GDM1 (cell line): ENCODE data around the gene ZNF611.
A peak's percentile ranks its signal among the peaks of the same experiment; 100 is the strongest.
"Not testable (repeated sequence)": the region's sequence is repeated elsewhere in the genome, so short reads cannot be mapped to it uniquely, and the experiment has no call there.

Experiments
- DNase-seq: peaks from one replicate; lab custom pipeline; 2025; lab: John Stamatoyannopoulos, UW

ZNF611 gene

DNA sequence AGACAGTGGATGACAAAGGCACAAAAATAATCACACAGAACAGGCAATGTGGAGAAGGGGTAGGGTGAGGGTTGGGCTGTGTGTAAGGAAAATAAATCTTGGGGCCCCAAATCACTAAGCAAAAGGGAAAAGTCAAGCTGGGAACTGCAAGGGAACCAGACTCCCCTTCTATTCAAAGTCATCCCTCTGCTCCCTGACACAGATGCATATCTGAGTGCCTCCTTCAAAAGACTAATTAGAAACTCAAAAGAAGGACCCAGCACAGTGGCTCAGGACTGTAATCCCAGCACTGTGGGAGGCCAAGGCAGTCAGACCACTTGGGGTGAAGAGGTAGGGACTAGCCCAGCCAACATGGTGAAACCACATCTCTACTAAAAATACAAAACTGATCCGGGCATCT lies 18.3 kb downstream of the ZNF611 start:
- no peak for DNase-seq

DNA sequence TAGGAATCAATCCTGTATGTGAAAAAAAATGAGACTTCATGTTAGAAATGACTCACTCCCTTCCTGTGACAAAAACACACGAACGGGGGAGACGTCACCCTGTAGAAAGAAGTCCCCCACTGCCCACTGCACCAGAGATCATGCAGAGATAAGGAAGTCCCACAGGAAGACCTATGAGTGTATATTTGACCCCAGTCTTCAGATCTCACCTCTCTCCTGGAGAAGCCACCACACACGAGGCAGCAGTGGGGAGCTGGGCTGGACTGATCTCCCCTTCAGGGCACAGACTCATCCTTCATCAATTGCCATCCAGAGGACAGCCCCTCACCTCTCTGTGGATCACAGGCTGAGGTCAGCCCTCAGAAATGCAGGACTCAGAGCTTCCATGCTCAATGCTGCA lies 18.9 kb downstream of the ZNF611 start:
- not testable (repeated sequence) for DNase-seq

- not testable (repeated sequence) for DNase-seq
These were observed 19.5 kb downstream of the ZNF611 start for GRCh38 chr19:52715330-52715729.

GRCh38 chr19:52713051-52713450 lies 21.8 kb downstream of the ZNF611 start:
- DNase-seq = not testable (repeated sequence)

DNA sequence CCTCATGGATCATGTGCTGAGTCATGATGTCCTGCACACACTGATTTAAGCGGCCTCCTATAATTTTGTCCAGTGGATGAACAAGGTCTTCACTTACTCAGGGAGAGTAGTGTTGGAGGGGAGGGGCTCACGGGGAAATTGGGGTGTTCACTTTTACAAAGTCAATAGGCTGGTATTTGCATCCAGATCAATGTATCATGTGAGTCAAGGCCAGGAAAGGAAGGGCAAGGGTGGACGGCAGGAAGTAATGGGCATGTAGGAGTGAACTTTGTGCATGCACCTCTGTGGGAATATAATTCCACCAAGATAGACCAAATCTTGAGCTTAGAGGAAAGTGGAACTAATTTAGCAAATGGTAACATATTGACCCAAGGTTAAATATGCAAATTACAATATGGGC lies 23.2 kb downstream of the ZNF611 start:
- DNase-seq = not testable (repeated sequence)

DNA sequence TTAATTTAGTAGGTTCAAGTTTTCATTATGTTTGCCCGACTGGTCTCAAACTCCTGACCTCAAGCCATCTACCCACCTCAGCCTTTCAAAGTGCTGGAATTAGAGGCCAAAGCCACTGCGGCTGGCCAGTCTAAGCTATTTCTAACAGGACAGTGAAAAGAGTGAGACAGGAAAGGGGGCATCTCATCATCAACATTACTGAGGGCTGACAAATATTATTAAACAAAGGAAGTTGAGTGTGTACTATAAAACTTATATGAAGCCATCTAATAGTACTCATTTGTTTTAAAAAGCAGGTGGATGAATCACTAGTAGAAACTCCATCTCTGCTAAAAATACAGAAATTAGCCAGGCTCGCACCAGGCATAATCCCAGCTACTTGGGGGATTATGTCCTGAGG lies 24.3 kb downstream of the ZNF611 start:
- DNase-seq = no peak

- not testable (repeated sequence) for DNase-seq
These were observed 29.2 kb downstream of the ZNF611 start for GRCh38 chr19:52705615-52706014.

GRCh38 chr19:52703917-52704316 lies 30.9 kb downstream of the ZNF611 start:
- DNase-seq = no peak

- no peak for DNase-seq
These were observed 34.2 kb downstream of the ZNF611 start for GRCh38 chr19:52700673-52701072.

GRCh38 chr19:52699555-52699954 lies 35.3 kb downstream of the ZNF611 start:
- DNase-seq = not testable (repeated sequence)

DNA sequence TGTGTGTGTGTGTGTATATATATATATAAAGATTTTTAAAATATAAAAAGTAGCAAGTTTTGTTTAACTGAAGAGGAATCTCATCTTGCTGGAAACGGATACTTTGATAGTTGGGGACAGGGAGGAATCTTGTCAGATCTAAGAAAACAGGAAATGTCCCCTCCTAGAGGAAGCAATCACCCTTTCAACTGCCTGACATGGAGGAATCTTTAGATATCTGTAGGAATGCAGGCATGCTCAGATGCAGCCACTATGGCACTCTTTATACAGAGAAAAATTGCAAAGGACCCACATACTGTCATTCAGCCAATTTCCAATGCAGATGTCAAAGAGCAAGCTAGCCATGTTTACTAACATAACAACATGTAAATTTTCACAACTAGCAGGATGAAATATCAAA lies 38.8 kb downstream of the ZNF611 start:
- no peak for DNase-seq

- no peak for DNase-seq
These were observed 39.9 kb downstream of the ZNF611 start for GRCh38 chr19:52694921-52695320.

DNA sequence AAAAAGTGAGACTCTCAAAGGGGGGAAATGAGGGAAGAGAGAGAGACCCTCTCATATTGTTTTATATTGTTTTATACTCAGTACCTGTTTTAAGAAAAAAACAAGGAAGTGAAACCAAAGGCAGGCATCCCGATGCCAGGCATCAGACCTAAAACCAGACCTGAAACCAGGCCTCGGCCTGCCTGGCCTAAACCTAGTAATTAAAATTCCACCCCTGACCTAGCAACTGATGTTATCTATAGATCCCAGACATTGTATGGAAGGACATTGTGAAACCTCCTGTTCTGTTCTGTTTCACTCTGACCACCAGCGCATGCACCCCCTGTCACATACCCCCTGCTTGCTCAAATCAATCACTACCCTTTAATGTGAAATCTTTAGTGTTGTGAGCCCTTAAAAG lies 40.6 kb downstream of the ZNF611 start:
- not testable (repeated sequence) for DNase-seq

DNA sequence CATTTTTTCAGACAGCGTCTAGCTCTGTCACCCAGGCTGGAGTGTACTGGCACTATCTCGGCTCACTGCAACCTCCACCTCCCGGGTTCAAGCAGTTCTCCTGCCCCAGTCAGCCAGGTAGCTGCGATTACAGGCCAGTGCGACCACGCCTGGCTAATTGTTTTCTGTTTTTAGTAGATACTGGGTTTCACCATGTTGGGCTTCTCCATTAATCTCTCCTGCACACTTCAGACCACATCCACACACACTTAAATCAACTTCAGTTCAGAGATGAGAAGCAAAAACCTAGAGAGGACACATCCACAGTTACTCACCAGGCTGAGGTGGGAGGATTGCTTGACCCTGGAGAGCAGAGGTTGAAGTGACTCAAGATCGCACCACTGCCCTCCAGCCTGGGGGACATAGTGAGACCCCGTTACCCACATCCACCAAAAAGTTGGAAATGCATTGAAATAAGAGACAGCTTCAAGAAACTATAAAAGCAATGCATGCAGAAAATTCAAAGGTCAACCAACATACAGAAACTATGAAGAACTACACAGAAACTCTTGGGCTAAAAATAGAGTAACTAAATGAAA lies 42.3 kb downstream of the ZNF611 start:
- DNase-seq = no peak

GRCh38 chr19:52691737-52692136 lies 43.1 kb downstream of the ZNF611 start:
- DNase-seq = no peak

DNA sequence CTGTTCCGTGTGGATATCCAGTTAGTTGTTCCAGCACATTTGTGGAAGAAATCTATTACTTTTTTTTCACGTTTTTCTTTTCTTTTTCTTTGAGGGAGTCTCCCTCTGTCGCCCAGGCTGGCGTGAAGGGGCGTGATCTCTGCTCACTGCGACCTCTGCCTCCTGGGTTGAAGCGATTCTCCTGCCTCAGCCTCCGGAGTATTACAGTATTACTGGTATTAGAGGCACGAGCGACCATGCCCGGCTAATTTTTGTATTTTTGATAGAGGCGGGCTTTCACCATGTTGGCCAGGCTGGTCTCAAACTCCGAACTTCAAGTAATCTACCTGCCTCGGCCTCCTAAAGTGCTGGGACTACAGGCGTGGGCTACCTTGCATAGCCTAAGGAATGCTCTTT lies 43.6 kb downstream of the ZNF611 start:
- DNase-seq = no peak

DNA sequence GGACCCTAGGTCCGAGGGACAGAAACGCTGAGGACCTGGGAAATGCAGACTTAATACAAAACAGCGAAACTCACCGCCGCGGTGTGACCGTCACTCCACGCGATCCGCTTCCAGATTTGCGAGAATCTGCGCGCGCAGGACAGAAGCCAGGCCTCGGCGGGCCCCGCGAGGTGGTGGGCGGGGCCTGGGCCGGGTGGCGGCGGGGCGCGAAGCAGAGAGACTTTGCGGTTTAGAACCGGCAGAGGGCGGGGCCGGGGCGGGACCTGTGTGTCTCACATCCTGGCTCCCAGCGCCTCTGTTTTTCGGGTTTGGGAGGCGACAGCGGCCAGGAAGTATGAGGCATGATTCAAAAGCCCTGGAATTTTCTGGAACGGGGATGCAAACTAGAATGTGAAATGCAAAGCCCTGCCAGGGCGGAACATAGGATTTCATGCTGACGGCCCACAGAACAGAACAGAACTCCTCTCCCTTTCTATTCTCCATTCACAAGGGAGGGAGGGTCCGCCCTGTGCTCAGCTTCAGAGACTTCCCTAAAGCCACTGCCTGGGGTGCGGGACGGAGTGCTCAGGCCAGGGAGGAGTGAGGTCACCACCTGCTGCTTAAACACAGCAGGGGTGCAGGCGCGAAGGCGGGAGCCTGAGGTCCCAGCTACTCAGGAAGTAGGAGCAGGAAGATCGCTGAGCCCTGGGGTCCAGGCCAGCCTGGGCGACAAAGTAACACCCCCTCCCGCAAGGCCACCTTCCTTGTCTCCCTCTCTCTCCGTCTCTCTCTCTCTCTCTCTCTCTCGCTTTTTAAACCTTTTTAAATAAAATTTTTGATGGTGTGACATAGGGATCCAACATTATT lies 44.3 kb downstream of the ZNF611 start:
- peak; percentile 83 for DNase-seq

DNA sequence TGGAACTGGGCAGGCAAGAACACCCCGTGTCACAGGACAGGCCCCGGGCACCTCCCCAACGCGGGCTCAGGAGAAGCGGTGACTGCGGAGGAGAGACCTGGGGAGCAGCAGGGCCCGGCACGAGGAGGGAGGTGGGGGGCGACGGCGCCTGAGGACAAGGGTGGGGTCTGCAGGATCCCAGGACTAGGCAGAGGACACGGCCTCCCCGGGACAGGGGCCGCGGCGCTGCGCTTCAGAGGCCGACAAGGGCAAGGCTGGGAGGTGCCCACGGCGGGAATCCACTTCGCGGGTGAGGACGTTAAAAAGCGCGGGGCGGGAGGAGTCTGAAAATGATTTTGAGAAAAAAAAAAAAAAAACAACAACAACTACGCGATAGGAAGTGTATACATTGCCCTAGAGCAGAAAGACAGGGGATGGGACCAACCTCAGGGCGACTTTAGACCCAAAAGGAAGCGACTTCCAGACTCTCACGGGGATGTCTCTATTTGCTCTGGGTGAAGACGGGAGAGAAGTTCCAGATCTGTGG lies 44.9 kb downstream of the ZNF611 start:
- no peak for DNase-seq

DNA sequence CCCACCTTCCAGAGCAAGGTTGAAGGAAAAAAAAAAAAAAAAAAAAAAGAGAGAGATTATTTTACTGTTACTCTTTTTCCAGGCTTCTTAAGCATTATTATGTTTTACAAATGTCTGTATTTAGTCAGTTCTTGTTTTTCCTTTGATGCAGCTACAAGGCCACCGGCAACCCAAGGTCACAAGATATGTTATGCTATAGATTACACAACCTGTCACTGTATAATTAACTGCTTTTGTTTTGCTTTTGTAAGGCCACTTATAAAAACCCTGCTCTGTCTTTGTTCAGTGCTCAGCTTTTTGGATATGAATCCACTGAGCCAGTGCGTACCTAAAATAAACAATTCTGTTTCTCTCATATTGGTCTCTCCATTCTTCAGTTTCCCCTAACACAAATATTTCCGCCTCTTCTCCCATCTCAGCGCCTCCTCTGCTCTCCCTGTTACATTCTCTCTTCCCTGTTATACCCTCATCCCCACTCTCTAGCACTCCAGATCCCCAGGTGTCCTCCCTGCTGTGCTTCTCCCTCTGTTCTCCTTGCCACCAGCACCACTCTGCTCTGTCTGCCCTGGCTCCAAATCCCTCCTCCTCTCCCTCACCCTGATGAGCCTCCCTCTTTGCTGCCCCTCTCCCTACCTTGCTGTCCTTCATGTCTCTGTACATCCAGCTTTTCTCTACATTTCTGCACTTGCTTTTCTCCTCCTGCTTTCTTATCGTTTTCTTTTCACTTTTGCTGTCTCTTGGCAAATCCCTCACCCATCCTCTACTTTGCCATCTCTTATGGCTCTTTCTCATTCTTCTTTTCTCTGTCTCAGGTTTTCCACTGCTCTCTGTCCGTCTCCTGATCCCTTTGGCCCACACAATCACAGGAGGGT lies 45.7 kb downstream of the ZNF611 start:
- DNase-seq = not testable (repeated sequence)

DNA sequence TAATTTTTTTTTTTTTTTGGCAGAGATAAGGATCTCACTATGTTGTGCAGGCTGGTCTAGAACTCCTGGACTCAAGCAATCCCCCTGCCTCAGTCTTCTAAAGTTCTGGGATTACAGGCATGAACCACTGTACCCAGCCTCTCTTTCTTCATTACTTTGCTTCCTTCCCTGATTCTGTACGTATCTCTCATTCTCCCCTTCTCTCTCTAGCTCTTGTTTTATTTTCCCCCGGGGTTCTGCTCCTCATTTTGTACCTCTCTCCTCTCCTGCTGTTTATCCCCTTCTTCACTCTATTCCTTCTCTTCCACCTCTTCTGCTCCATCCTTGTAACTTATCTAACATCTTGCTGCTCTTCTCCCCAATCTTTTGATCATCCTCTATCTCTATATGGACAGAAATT lies 46.5 kb downstream of the ZNF611 start:
- DNase-seq = no peak

DNA sequence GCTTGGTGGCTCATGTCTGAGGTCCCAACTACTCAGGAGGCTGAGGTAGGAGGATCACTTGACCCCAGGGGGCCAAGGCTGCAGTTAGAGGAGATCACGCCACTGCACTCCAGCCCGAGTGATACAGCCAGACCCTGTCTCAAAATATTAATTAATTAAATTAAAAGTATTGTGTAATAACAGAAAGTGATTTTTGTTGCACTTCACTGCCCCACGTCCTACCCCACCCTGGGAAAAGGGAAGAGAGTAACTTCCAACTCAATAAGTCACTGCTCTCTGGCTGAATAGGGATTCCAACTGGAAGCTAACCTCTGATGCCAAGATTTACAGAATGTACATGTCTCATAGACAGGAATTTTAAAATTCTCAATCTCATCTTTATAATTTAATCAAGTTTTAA lies 47.2 kb downstream of the ZNF611 start:
- no peak for DNase-seq

DNA sequence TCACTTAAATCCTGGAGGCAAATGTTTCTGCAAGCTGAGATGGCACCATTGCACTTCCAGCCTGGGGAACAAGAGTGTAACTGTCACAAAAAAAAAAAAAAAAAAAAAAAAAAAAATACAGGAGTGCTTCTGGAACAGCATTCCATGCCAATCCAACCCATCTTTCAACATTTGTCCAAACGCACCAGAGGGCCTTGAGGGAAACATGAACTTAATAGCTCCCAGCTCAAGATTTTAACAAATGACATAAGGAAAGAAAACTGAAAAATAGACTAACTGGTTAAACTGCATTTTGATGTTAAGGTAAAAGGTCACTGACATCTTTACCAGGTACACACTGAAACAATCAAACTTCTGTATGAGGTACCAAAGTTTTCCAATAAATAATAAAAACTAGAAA lies 49.0 kb downstream of the ZNF611 start:
- no peak for DNase-seq
